ENCODE results near the gene CDH11.

Gene CDH11

GRCh38 chr16:65065031-65065430, 56.8 kb downstream of the CDH11 start:
- no peaks in the 10 kb centered on the region for H3K79me2 ChIP-seq (ENCODE audit: insufficient read depth, low read length)
- no peak overlapping the region for H3K9ac ChIP-seq (ENCODE audit: low read depth, low read length, poor library complexity, severe bottlenecking)
- no peaks in the 10 kb centered on the region for H3K4me1 ChIP-seq (ENCODE audit: insufficient read depth, low read length, poor library complexity, severe bottlenecking)
- H4K20me1 ChIP-seq (ENCODE audit: insufficient read depth, low read length, poor library complexity, severe bottlenecking): no peaks in the 10 kb centered on the region
- no peaks in the 10 kb centered on the region for H3K36me3 ChIP-seq (ENCODE audit: insufficient read depth, low read length)
- no peaks in the 10 kb centered on the region for H3K9me2 ChIP-seq (replicated peaks; ENCODE audit: low read depth, low read length)
- H3K9me3 ChIP-seq (ENCODE audit: insufficient read depth, low read depth, low read length): no peaks in the 10 kb centered on the region
- H3K27me3 ChIP-seq (ENCODE audit: insufficient read depth, low read length, poor library complexity, severe bottlenecking): no peaks in the 10 kb centered on the region
- TF ChIP-seq CTCF (conservative IDR thresholded peaks at IDR 0.05; ENCODE audit: low read length): no peak
- no peak for TF ChIP-seq EZH2phosphoT487 (IDR thresholded peaks at IDR 0.05; ENCODE audit: borderline replicate concordance)
- H3K4me3 ChIP-seq (ENCODE audit: low read length, poor library complexity, severe bottlenecking): no peak overlapping the region
- no peak overlapping the region for H2AFZ ChIP-seq (ENCODE audit: low read length)
- H3F3A ChIP-seq (ENCODE audit: low read depth): no peaks in the 10 kb centered on the region
- no peak overlapping the region for H3K4me2 ChIP-seq (ENCODE audit: low read depth, low read length, poor library complexity, severe bottlenecking)

GRCh38 chr16:65064131-65064530, 57.7 kb downstream of the CDH11 start:
- Histone ChIP-seq H3K4me2 (ENCODE audit: low read depth, low read length, poor library complexity, severe bottlenecking) (no peak overlapping the region), H3K27me3 (ENCODE audit: insufficient read depth, low read length, poor library complexity, severe bottlenecking) (no peaks in the 10 kb centered on the region), H3K9me2 (replicated peaks; ENCODE audit: low read depth, low read length) (no peaks in the 10 kb centered on the region), H4K20me1 (ENCODE audit: insufficient read depth, low read length, poor library complexity, severe bottlenecking) (no peaks in the 10 kb centered on the region), H3F3A (ENCODE audit: low read depth) (no peaks in the 10 kb centered on the region), H3K9me3 (ENCODE audit: insufficient read depth, low read depth, low read length) (no peaks in the 10 kb centered on the region), H3K9ac (ENCODE audit: low read depth, low read length, poor library complexity, severe bottlenecking) (no peak overlapping the region), H3K36me3 (ENCODE audit: insufficient read depth, low read length) (no peaks in the 10 kb centered on the region), H2AFZ (ENCODE audit: low read length) (no peak overlapping the region), H3K79me2 (ENCODE audit: insufficient read depth, low read length) (no peaks in the 10 kb centered on the region), H3K4me3 (ENCODE audit: low read length, poor library complexity, severe bottlenecking) (no peak overlapping the region), H3K4me1 (ENCODE audit: insufficient read depth, low read length, poor library complexity, severe bottlenecking) (no peaks in the 10 kb centered on the region)
- TF ChIP-seq CTCF (conservative IDR thresholded peaks at IDR 0.05; ENCODE audit: low read length): no peak

GRCh38 chr16:65062736-65063583, 58.9 kb downstream of the CDH11 start:
- H3F3A ChIP-seq (ENCODE audit: low read depth): no peaks in the 10 kb centered on the region
- H3K9me3 ChIP-seq (ENCODE audit: insufficient read depth, low read depth, low read length): no peaks in the 10 kb centered on the region
- H3K4me1 ChIP-seq (ENCODE audit: insufficient read depth, low read length, poor library complexity, severe bottlenecking): no peaks in the 10 kb centered on the region
- no peaks in the 10 kb centered on the region for H4K20me1 ChIP-seq (ENCODE audit: insufficient read depth, low read length, poor library complexity, severe bottlenecking)
- H3K79me2 ChIP-seq (ENCODE audit: insufficient read depth, low read length): no peaks in the 10 kb centered on the region
- H3K4me3 ChIP-seq (ENCODE audit: low read length, poor library complexity, severe bottlenecking): no peak overlapping the region
- no peaks in the 10 kb centered on the region for H3K27me3 ChIP-seq (ENCODE audit: insufficient read depth, low read length, poor library complexity, severe bottlenecking)
- no peaks in the 10 kb centered on the region for H3K9me2 ChIP-seq (replicated peaks; ENCODE audit: low read depth, low read length)
- no peak overlapping the region for H3K4me2 ChIP-seq (ENCODE audit: low read depth, low read length, poor library complexity, severe bottlenecking)
- TF ChIP-seq EZH2phosphoT487 (IDR thresholded peaks at IDR 0.05; ENCODE audit: borderline replicate concordance): no peak
- TF ChIP-seq CTCF (conservative IDR thresholded peaks at IDR 0.05; ENCODE audit: low read length): no peak
- H3K9ac ChIP-seq (ENCODE audit: low read depth, low read length, poor library complexity, severe bottlenecking): no peak overlapping the region
- no peaks in the 10 kb centered on the region for H3K36me3 ChIP-seq (ENCODE audit: insufficient read depth, low read length)
- no peak overlapping the region for H2AFZ ChIP-seq (ENCODE audit: low read length)

Data from Loucy (cell line).